Stimulated activated CD4-positive, alpha-beta T cell treated with anti-CD3 and anti-CD28 coated beads, Interleukin-4, amount 100 ng/mL, for 24 hours (primary cell): ENCODE results near the gene SOD3.

Source experiments
- DNase-seq: peaks from one replicate; pipeline ENCODE4 v3.0.0-alpha.2; 2020

The SOD3 gene, protein sequence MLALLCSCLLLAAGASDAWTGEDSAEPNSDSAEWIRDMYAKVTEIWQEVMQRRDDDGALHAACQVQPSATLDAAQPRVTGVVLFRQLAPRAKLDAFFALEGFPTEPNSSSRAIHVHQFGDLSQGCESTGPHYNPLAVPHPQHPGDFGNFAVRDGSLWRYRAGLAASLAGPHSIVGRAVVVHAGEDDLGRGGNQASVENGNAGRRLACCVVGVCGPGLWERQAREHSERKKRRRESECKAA

DNA sequence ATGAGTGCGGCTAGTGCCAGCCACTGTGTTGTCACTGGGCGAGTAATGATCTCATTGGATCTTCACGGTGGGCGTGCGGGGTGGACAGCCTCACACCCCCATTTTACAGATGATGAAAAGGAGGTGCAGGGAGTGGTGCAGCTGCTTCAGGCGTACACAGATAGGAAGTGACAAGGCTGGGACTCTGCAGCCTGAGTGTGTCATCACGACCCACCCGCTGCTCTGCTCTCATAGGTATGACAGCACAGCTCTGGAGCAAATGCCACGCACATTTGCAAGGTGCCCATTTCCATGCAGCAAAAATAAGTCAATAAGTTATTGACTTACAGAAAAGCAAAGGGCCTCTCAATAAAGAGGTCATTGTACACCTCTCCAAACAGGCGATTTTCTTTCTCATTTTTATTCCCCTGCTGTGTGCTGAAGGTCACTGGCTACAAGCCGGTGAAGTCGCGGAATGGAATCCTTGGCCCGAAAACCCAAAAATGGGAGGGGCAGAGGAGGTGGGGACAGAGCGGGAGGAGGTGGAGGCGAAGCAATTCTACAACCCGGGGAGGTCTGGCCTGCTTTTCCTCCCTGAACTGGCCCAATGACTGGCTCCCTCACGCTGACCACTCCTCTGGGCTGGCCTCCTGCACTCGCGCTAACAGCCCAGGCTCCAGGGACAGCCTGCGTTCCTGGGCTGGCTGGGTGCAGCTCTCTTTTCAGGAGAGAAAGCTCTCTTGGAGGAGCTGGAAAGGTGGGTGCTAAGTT is at the start of gene SOD3:
TSS of gene SOD3 (plus strand) at position 658 of the 750 bp plus-strand sequence. CDS start 3,949 bp downstream, outside the sequence.
- no peak for DNase-seq

DNA sequence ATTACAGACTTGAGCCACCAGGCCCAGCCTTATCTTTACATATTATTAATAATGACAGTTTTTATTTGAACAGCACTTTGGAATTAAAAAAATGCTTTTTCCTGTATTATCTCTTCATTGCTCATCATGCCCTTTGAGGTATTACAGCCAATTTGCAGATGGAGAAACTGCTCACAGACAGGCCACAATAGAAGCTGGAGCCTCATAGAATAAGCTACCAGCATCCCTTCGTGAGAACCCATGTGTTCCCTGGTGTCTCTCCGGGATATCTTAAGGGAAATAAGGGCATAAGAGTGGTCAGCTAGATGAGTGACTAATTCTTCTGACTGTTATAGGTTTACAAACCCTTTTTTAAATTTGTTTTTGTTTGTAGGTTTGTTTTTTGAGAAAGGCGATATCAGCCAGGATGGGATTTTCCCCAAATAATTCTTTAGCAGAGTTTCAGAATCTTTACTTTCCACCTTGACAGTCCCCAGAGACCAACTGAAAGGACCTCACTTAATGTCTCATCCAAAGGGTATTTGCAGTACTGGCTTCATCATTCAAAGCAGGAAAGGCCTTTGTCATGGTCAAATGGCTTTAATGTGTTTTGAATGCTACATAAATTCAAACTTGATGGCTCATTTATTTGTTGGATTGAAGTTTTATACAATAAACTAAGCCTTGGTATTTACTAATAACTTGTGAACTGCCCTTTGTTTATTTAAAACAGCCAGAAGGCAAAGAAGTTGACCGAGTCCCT is 48.0 kb upstream of the SOD3 start:
- no peak for DNase-seq

DNA sequence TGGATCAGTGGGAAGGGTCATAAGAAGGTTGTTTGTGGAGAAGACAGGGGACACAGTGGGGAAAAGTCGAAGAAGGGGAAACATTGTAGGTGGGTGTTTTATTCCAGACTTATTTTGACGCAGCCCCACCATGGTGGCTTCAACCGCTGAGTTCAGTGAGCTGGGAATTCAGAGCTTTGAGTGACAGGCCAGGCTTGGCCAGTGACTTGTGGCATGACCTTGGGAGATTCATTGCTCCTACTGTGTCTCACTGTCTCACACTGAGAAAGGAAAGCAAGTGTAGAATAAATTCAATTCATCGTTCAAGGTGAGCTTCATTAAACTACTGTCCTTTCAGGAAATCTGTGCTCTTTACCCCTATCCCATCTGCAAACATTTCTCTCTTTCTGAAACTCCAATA is 47.4 kb upstream of the SOD3 start:
- no peak for DNase-seq

DNA sequence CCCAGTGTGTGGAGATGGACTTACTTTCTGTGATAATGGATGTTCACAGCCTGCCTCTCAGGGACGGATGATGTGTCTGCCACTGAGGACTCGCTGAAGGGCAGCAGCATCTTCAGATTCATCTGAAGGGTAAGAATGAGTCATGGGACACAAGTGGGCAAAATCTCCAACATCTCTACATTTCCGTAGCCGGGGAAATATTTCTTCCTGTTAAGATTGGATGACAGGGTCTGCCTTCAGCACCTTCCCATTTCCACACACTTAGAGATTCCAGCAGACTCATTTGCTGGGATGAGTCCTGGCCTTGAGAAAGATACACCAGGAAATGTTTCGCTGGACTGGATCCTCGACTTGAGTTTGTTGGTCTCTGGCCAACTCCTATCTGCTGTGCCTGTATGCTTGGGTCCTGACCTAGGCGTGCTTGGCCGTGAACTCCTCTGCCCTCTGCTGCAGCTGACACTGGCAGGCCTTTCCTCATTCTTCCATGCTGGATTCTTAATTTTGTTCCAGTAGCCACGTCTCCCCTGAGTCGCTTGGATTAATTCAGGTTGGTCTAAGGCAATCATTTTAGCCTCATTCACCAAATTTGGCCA is 46.5 kb upstream of the SOD3 start:
- DNase-seq = no peak

DNA sequence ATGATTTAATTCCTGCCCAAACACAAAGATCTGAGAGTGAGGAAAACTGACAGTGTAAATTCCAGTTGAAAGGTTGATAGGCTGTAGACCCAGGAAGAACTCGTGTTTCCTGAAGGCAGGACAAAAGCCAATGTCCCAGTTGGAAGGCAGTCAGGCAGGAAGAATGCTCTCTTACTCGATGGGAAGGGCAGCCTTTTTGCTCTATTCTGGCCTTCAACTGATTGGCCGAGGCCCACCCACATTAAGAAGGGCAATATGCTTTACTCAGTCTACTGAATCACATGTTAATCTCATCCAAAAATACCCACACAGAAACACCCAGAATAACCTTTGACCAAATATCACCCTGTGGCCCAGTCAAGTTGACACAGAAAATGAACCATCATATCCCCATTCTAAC is 45.3 kb upstream of the SOD3 start:
- DNase-seq = no peak

DNA sequence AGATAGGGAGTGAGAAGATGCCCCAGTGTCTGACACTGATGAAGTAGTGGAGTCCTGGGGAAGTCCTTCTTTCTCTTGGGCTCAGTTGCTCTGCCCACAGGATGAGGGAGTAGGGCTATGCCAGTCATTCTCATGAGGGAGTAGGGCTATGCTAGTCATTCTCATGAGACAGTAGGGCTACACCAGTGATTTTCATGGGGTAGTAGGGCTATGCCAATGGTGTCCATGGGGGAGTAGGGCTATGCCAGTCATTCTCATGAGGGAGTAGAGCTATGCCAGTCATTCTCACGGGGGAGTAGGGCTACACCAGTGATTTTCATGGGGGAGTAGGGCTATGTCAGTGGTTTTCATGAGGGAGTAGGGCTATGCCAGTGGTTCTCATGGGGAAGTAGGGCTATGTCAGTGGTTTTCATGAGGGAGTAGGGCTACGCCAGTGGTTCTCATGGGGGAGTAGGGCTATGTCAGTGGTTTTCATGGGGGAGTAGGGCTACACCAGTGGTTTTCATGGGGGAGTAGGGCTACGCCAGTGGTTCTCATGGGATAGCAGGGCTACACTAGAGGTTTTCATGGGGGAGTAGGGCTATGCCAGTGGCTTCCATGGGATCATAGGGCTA is 43.3 kb upstream of the SOD3 start:
- DNase-seq = no peak

DNA sequence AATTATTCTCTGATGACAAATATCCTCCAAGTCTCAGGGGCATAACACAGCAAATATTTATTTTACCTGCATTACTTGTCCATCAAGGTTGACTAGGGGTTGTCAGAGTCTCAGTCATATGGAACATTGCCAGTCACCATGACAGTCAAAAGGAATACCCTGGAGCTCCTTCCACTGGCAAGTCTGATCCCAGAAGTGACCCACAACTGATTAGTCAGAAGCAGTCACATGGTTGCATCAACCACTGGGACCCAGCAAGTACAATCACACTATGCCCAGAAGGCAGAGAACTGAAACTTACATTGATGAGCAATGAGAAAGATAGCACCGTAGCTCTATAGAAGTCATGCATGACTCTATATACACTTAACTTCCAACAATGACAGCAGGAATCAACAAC is 41.9 kb upstream of the SOD3 start:
- no peak for DNase-seq

DNA sequence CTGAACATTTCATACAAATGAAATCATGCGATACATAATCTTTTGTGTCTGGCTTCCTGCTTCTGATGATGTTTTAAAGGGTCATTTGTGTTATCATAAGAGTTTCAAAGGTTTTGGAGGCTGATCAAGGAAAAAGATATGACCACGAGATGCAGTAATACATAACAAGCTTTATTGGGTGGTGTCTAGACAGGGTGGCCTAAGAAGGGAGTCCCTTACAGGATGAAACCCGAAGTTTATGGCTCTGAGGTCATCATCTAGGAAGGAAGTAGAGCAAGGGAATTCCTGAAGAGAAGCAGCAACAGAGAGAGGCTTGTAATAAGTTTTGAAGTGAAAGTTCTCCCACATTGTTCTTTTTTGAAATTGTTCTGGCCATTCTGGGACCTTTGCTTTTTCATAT is 40.8 kb upstream of the SOD3 start:
- DNase-seq = no peak

DNA sequence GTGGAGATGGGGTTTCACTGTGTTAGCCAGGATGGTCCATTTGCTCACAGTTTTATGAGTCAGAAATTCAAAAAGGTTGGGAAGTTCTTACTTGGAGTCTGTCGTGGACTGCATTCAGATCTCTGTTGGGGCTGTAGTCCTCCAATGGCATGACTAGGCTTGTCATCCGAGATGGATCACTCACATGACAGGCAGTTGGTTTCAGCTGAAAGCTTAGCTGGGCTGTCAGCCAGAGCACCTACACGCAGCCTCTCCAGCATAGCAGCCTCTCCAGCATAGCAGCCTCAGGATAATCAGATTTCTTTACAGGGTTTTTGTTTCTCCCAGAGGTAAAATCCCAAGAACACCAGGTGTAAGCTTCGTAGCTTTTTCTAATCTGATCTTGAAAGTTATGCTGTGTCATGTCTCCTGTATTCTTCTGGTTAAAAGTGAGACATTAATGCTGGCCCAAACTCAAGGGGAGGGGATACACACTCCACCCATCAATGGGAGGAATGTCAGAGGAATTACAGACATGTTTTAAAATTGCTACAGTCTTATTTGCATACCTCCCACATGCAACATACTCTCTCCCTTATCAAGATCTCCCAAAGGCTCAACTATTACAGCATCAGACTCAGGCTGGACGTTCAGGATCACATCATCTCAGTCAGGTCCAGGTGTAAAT is 31.6 kb upstream of the SOD3 start:
- no peak for DNase-seq

DNA sequence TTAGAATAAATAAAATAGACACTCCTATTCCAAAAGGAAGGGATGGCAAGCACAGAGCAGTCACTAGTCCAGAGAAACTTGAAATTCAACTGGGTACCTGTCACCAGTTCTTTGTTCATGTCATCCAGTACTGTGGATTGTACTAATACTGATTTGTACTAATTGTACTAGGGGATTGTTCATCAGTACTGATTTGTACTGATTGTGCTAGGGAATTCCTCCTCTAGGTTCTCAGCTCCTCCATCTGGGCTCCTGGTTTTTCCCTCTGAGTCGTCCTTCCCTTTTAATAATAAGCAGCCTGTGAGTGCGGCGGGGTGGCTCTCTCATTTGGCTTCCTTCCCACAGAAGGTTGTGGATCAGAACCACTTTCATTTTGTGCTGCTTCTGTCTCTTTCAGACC is 31.0 kb upstream of the SOD3 start:
- no peak for DNase-seq

DNA sequence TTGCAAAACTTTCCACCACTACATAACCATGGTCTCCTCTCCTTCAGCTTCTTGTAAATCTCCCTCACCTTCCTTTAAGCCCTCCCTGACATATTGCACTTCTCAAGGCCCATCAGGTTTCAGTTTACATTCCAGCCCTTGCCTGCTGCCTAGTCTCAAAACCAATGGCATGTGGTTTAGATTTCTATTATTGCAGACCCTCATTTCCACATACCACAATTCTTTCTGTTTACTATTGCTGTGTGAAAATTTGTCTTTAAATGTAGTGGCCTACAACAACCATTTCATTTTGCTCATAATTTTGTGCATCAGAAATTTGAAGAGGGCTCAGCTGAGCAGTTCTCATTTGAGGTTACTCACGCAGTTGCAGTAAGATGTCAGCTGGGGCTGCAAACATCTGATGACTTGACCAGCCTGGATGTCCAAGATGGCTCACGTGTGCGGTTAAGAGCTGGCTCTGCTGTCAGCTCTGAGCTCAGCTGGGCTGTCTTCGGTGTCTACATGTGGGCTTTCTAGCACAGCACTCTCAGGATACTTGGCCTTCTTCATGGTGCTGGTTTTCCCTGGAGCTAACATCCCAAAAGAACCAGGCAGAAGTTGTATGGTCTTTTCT is 29.9 kb upstream of the SOD3 start:
- DNase-seq = no peak

DNA sequence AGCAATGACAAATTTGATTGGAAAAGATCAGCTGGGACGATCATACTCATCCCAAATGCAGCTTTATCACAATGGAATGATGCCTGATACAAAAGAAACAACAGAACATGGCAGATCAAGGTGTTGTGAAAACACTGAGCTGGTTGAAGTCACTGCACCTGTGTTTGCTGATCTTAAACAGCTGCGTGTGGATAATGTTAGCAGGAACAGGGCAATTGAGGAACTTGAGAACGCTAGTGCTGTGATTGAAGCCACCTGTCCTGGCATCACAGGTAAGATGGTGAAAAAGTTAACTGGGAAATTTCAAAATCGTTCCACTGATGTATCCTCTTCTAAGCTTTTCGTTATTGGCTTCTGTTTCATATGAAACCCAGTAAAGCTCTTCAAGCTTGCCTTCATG is 27.4 kb upstream of the SOD3 start:
- DNase-seq = no peak

DNA sequence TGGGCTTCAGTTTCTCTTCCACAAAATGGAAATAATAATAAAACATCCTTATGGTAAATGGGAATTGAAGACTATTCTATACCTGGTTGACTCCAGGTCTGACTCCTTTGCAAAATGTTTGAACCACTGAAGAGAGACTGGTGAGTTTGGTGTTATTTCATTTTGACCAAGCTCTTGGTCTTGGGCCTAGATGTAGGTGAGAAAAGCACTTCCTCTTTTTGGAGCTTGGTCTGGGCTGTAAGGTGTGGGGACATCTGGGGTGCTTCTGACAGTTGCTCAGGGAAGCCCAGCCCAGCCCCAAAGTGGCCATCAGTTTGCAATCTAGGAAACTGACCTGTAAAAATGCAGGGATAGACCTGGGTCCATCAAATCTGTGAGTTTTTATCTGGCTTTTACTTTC is 26.8 kb upstream of the SOD3 start:
- DNase-seq = no peak

DNA sequence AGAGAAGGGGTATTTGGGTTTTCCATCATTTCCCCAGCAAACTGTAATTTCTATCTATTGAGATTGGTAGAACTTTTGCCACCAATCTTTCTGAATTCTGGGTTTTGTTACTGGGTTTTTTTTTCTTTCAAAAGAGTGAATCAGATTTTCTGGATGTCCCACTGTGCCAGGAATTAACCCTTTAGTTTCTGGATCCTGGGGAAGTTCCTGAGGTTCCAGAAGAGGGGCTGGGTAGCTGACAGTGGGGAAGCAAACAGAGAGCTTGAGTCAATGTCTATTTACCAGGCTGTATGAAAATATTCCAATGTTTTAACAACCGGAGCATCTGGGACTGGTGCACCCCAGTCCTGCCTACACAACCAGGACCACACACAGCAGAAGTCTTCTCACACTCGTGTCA is 25.8 kb upstream of the SOD3 start:
- no peak for DNase-seq

DNA sequence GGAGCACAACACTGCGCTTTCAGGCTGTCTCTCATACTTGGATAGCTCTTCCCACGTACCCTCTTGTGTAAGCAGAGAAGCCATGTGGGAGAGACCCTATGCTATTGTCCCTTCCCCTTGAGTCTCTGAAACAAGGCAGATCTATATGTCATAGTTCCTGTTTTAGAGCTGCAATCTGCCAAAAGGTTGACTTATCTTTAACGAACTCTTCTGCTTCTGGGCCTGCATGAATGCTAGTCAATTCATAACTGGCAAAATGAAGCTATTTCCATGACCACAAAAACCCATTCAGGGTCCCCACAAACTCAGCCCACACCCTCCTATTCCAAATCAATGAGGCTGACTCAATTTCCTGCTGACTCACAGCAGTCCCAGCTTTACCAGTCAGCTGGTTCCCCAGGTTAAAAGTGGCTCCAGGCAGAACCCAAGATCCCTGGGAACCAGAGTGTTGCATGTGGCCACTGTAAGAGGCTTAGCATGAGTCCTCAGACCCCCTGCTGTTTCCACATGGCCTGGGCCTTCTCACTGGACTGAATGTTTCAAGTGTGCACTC is 25.3 kb upstream of the SOD3 start:
- no peak for DNase-seq

DNA sequence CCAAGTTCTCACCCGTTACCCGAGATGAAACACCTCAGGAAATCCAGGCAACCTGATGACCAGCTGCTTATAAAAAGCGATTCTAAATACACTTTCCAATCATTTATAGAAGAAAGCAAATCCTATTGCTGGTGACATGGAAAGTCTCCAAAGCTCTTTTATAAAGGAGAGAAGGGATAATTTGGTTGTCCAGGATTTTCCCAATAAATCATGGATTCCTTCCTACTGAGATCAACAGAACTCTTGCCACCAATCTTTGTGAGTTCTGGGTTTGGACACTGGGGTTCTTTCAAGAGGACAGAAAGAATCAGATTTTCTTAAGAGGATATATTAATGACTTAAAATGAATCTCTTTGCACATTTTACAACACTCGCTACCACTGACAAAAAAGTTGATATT is 24.7 kb upstream of the SOD3 start:
- DNase-seq = no peak

DNA sequence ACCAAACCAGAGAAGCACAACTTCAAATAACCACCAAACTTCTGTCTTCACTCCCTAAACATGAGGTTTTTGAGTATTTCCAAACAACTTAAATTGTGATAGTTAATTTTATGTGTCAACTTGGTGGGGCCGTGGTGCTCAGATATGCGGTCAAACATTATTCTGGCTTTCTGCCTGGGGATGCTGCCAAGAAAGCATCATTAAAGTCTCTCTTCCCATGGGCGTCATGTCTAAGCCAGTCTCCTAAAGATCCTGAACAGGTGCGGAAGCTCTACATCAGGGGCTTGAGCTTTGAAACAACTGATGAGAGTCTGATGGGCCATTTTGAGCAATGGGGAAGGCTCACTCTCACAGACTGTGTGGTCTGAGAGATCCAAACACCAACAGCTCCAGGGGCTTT is 24.1 kb upstream of the SOD3 start:
- no peak for DNase-seq

DNA sequence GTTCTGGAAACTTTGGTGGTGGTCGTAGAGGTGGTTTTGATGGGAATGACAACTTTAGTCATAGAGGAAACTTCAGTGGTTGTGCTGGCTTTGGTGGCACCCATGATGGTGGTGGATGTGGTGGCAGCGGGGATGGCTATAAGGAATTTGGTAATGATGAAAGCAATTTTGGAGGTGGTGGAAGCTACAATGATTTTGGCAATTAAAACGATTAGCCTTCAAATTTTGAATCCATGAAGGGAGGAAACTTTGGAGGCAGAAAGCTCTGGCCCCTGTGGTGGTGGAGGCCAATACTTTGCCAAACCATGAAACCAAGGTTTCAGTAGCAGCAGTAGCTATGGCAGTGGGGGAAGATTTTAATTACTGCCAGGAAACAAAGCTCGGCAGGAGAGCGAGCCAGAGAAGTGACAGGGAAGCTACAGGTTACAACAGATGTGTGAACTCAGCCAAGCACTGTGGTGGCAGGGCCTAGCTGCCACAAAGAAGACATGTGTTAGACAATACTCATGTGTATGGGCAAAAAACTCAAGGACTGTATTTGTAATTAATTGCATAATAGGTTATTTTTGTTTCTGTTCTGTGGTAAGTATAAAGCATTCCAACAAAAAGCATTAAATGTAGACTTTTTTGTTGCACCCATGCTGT is 23.2 kb upstream of the SOD3 start:
- no peak for DNase-seq

DNA sequence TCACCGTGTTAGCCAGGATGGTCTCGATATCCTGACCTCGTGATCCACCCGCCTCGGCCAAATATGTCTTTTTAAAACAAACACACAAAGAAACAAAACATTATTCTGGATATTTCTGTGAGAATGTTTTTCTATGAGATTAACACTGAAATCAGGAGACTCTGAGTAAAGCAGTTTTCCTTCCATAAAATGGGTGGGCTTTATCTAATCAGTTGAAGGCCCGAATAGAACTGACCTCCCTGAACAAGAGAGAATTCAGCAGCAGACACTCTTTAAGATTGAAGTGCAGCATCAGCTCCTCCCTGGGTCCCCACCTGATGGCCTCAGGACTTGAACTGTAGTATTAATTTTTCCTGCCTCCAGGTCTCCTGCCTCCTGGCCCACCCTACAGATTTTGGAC is 22.4 kb upstream of the SOD3 start:
- DNase-seq = no peak

DNA sequence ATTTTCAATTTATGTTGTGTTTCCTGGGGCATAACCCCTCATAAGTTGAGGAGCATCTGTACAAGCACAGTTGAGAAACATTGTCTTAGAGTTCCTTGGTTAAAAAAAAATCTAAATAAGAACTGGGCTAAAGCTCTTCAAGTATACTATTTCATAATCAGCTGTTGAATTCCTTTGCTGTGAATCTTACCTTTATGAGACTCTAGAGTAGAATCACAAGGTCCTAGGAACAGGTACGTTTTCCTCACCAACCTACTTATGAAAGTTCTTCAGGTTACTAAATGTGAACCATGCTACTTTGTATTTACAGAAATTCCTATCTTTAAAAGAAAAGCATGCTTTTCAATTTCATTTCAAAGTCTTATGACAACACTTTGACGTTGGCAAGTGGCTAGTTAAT is 20.9 kb upstream of the SOD3 start:
- no peak for DNase-seq

DNA sequence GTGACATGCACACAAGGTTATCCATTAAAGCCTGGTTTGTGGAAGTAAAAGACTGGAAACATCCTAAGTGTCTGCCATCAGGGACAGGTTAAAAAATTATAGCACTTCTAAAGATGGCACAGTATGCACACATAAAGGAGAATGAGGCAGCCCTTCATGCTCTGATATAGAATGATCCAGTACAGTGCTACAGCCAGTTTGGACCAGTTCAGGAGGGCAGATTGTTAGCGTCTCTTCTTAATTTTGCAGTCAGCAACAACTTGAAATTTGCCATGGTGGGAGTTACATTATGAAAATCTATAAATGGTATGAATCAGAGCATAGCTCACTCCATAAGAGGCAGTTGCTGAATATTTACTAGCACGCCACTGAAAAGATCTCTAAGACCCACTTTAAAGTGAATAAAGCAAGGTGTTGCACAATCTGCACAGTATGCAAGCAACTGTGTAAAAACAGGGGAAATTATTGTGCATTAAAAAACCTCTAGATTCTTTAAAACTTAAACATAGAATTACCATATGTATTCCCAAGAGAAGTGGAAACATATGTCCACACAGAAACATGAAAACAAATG is 20.3 kb upstream of the SOD3 start:
- no peak for DNase-seq
